ENCODE data around the gene CCDC54.

DNA sequence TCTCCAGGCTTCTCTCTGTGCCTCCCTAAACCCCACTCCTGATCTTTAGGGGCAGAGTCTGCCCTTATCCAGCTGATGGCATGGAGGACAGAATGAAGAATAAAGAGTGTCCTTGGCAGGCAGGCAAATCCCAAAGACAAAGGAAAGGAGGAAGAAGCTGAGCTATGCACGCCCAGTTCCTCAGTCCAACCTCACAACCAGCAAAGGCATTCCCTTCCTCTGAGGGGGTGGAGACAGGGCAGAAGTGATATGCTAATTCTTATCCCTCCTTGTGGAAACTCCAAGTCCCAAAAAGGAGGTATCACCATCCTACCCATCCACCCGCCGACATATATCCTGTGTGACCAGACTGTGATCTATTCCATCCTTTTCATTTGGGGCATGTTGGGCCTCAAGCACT lies 10.5 kb upstream of the CCDC54 start:
- TF ChIP-seq JAZF1 (CRISPR knock-in tag; IDR thresholded peaks at IDR 0.05): no peak
- no peak for TF ChIP-seq NR3C1 (CRISPR knock-in tag; conservative IDR thresholded peaks at IDR 0.05; ENCODE audit: low read depth)
- TF ChIP-seq CBFB (CRISPR knock-in tag; IDR thresholded peaks at IDR 0.05; ENCODE audit: low read depth): no peak
- no peak for TF ChIP-seq SP1 (CRISPR knock-in tag; conservative IDR thresholded peaks at IDR 0.05)
- no peak for TF ChIP-seq ZSCAN18 (CRISPR knock-in tag; IDR thresholded peaks at IDR 0.05)
- TF ChIP-seq, protein P1, sequence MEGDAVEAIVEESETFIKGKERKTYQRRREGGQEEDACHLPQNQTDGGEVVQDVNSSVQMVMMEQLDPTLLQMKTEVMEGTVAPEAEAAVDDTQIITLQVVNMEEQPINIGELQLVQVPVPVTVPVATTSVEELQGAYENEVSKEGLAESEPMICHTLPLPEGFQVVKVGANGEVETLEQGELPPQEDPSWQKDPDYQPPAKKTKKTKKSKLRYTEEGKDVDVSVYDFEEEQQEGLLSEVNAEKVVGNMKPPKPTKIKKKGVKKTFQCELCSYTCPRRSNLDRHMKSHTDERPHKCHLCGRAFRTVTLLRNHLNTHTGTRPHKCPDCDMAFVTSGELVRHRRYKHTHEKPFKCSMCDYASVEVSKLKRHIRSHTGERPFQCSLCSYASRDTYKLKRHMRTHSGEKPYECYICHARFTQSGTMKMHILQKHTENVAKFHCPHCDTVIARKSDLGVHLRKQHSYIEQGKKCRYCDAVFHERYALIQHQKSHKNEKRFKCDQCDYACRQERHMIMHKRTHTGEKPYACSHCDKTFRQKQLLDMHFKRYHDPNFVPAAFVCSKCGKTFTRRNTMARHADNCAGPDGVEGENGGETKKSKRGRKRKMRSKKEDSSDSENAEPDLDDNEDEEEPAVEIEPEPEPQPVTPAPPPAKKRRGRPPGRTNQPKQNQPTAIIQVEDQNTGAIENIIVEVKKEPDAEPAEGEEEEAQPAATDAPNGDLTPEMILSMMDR (IDR thresholded peaks at IDR 0.05): no peak
